LNCaP clone FGC (cell line): ENCODE results near the gene RFTN1.

Source experiments
- DNase-seq: peaks from one replicate; pipeline ENCODE4 v3.0.0-alpha.2; 2011; ENCODE audit warnings: low read depth
- H3K4me3 ChIP-seq: 2 replicates; pipeline ENCODE4 v1.5.1; 2011; ENCODE audit warnings: mild to moderate bottlenecking, low read depth, low read length, control low read depth
- TF ChIP-seq, protein P1 (sequence below): IDR thresholded peaks from 2 replicates; pipeline ENCODE4 v1.5.1; 2012; ENCODE audit warnings: mild to moderate bottlenecking; ENCODE audit not compliant: control insufficient read depth, insufficient read depth; ENCODE audit errors: extremely low read depth

The RFTN1 gene

DNA sequence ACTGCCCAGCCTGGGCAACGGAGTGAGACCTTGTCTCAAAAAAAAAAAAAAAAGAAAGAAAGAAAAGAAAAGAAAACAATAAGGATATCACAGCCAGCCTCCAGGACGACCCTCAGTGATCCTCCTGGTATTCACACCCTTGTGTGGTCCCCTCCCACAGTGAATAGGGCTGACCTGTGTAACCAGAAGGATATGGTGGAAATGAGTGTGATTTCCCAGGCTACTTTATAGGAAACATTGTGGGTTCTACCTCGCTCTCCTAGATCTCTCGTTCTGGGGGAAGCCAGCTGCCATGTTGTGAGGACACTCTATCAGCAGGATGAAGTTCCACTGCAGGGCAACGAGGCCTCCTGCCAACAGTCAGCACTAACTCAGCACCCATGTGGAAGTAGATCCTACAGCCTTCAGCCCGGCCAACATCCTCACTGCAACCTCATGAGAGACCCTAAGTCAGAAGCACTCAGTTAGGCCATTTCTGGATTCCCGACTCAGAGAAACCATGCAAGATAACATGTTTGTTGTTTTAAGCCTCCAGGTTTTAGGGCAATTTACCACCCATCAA lies 11.1 kb downstream of the RFTN1 start:
- no peak overlapping the region for H3K4me3 ChIP-seq
- TF ChIP-seq, protein P1, sequence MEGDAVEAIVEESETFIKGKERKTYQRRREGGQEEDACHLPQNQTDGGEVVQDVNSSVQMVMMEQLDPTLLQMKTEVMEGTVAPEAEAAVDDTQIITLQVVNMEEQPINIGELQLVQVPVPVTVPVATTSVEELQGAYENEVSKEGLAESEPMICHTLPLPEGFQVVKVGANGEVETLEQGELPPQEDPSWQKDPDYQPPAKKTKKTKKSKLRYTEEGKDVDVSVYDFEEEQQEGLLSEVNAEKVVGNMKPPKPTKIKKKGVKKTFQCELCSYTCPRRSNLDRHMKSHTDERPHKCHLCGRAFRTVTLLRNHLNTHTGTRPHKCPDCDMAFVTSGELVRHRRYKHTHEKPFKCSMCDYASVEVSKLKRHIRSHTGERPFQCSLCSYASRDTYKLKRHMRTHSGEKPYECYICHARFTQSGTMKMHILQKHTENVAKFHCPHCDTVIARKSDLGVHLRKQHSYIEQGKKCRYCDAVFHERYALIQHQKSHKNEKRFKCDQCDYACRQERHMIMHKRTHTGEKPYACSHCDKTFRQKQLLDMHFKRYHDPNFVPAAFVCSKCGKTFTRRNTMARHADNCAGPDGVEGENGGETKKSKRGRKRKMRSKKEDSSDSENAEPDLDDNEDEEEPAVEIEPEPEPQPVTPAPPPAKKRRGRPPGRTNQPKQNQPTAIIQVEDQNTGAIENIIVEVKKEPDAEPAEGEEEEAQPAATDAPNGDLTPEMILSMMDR: no peak
- no peak for DNase-seq

DNA sequence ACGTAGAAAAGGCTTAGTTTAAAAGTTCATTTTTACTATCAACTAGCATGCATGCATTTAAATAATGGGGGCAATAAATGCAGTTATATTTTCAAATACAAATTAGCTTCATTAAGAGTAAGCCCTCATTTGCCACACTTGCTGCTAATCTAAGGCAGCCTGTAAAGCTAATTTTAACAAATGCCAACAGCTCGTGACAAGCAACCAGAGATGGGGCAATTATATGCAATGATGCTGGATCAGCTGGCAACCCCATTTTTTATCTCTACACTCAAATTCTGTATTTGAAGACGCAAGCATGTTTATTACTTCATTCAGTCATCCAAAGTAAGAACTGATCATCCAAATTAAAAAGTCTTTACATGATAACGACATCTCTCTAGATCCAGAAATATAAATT lies 12.1 kb downstream of the RFTN1 start:
- TF ChIP-seq, protein P1: no peak
- H3K4me3 ChIP-seq: no peak overlapping the region
- no peak for DNase-seq

DNA sequence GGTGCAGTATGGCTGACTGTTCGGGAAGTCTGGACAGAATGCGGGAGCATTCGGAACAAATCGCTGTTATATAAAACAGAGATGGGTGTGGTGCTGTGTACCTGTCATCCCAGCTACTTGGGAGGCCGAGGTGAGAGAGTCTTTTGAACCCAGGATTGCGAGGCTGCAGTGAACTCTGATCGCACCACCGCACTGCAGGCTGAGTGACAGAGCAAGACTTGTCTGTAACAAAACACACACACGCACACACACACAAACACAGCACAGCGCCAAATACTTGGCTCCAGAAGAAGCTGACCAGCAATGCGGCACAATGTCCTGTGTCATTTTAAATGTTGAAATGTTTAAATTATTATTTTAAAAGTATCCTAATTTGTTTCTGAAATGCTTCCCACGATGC lies 12.6 kb downstream of the RFTN1 start:
- TF ChIP-seq, protein P1: no peak
- no peak overlapping the region for H3K4me3 ChIP-seq
- no peak for DNase-seq

DNA sequence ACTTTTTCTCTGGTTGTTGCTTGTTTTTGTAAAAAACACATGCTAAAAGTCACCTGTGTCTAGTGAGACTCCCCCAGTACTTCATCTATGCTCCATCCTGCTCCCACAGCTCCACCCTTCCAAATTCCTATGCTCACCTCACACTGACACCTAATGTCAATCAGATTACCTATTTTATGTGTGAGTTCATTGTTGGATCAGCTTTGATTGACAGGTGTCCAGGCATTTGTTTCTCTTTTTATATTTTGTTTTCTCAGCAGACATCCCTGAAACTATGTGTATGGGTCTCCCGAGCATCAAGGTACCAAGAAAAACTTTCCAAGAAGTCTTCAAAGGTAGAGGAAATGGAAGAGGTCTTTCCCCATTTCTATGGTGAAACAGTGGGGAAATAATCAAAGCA lies 13.4 kb downstream of the RFTN1 start:
- no peak for DNase-seq
- no peak overlapping the region for H3K4me3 ChIP-seq
- TF ChIP-seq, protein P1: no peak

DNA sequence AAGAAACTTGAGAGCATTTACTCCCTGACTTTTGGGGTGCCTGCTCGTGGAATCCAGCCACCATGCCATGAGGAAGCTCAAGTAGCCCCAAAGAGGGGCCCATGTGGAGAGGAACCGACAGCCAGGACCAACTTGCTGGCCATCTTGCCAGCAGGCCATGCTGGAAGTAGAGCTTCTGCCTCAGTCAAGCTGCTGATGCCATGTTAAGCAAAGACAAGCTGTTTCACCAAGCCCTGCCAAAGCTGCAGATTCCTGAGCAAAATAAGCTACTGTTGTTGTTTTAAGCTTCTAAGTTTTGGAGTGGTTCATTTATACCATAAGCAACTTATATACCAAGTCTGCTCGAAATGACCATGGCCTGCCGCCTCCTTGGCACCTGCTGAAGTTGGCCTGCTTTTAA lies 14.1 kb downstream of the RFTN1 start:
- DNase-seq: no peak
- H3K4me3 ChIP-seq: no peak overlapping the region
- TF ChIP-seq, protein P1: no peak

DNA sequence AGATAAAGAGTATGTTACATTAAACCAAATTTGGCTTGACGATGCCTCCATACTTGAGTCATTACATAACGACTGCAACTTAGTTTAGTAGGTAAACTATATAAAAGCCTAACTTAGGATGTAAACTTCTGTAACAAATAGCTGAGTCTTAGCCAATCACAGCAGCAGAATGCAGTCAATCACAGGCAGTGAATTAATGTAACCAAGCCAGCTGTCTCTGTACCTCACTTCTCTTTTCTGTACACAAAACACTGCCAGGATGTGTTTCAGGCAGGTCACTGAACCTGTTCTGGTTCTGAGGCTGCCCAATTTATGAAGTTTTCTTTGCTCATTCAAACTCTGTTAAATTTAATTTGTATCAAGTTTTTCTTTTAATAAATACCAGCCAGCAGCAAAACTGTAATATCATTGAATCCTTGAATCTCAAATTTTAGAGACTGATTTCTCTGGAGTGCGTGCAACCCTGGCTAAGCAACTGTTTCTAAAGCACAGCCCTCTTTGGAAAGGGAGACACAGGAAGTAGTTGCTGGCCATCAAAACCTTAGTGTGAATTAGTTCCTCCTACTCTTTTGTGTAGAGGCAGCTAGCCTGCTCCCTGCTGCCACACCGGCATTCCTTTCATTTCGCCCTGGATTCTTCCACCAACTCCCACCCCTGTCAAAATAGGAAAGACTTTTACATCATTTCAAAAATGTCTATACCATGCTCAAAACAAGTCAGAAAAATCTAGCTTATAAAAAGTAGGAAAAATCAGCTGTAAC lies 15.2 kb downstream of the RFTN1 start:
- TF ChIP-seq, protein P1: no peak
- H3K4me3 ChIP-seq: no peak overlapping the region
- no peak for DNase-seq
